ENCODE results near the gene CSNK2A3.

DNA sequence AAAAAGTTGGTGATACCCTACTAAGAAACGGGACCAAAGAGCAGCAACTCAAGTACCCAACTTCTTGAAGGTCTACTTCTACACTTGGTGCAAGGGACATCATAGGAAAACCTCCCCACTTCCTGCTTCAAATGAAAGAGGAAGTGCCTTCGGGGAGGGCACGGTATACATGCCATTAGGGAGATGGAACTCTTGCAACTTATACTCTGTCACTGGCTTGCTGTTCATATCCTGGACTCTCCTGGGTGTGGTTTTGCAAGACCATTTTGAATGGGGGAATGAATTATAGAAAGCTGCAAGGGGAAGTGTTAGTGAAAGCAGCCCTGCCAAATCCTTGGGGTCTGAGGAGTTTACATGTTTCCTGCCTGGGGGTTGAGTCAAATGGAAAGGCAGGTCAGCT lies 41.9 kb downstream of the CSNK2A3 start:
- TF ChIP-seq, protein P1, sequence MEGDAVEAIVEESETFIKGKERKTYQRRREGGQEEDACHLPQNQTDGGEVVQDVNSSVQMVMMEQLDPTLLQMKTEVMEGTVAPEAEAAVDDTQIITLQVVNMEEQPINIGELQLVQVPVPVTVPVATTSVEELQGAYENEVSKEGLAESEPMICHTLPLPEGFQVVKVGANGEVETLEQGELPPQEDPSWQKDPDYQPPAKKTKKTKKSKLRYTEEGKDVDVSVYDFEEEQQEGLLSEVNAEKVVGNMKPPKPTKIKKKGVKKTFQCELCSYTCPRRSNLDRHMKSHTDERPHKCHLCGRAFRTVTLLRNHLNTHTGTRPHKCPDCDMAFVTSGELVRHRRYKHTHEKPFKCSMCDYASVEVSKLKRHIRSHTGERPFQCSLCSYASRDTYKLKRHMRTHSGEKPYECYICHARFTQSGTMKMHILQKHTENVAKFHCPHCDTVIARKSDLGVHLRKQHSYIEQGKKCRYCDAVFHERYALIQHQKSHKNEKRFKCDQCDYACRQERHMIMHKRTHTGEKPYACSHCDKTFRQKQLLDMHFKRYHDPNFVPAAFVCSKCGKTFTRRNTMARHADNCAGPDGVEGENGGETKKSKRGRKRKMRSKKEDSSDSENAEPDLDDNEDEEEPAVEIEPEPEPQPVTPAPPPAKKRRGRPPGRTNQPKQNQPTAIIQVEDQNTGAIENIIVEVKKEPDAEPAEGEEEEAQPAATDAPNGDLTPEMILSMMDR (IDR thresholded peaks at IDR 0.05; ENCODE audit: poor library complexity): no peak
- TF ChIP-seq EZH2 (IDR thresholded peaks at IDR 0.05; ENCODE audit: borderline replicate concordance): no peak
- no peak for TF ChIP-seq EZH2phosphoT487 (IDR thresholded peaks at IDR 0.05; ENCODE audit: low read depth, severe bottlenecking, unreplicated experiment)
